AG04450 (cell line): Measurements from ENCODE around the gene UCK2. TPM values are rescaled to one million over a fixed set of nuclear protein-coding genes. Genes with fewer than 3 reads are reported as not detected.
A peak's percentile ranks its signal among the peaks of the same experiment; 100 is the strongest.

Source experiments
- CTCF ChIA-PET: fragments of 300-600, 350-600 bp; formaldehyde crosslinking; extraction: SDS; loops from one replicate; lab custom pipeline; 2022; ENCODE audit warnings: antibody characterized with exemption, inconsistent platforms; lab: Charles Lee
- POLR2A ChIA-PET: fragments of 350-600 bp; formaldehyde crosslinking; extraction: SDS; loops from one replicate; lab custom pipeline; 2021; ENCODE audit warnings: antibody characterized with exemption, inconsistent platforms; lab: Yijun Ruan, JAX
- DNase-seq: peaks from one replicate; pipeline ENCODE4 v3.0.0-alpha.2; 2011; ENCODE audit warnings: low read depth, low spot score
- H3K27ac ChIP-seq: one replicate; pipeline ENCODE4 v1.5.1; 2012; ENCODE audit warnings: low read depth, low read length, control low read depth
- H3K27me3 ChIP-seq: one replicate; pipeline ENCODE4 v1.6.0; 2012; ENCODE audit warnings: low read length; ENCODE audit not compliant: control insufficient read depth, insufficient read depth
- H3K4me3 ChIP-seq: 2 replicates; pipeline ENCODE4 v1.5.1; 2011; ENCODE audit warnings: mild to moderate bottlenecking, low read depth, low read length, control low read depth
- H3K9me3 ChIP-seq: 2 replicates; pipeline ENCODE4 v1.5.1; 2012; ENCODE audit warnings: low read length; ENCODE audit not compliant: control insufficient read depth, insufficient read depth
- CTCF ChIP-seq: IDR thresholded peaks from 2 replicates; pipeline ENCODE4 v1.5.1; 2011; ENCODE audit warnings: low read depth, low read length, control low read depth, inconsistent platforms
- polyA plus RNA-seq: library from polyadenylated mRNA; depleted of rRNA; stranded (reverse); fragments of >200 nt; gene quantifications from 2 replicates; pipeline ENCODE4 v1.2.3, GENCODE V29; 2011

UCK2 gene
- polyA plus RNA-seq, 1 experiment = 52.7 TPM

GRCh38 chr1:165899461-165899941, 72.1 kb downstream of the UCK2 start:
- Histone ChIP-seq H3K27ac (peak overlapping the region; percentile 99), H3K4me3 (no peak overlapping the region), H3K9me3 (no peaks in the 10 kb centered on the region), H3K27me3 (no peaks in the 10 kb centered on the region)
- POLR2A ChIA-PET = interaction anchor here (1.0 to 3.7 kb wide), 7 partner anchors 7 to 201 kb away, joined by 3 to 19 read pairs (median 5); partner anchors contain the start of genes ALDH9A1 and TMCO1
- no peak for DNase-seq
- CTCF ChIA-PET = interaction anchor here (0.6 to 8.0 kb wide), 6 partner anchors 8 to 73 kb away, joined by 3 to 60 read pairs (median 4); no protein-coding TSS in a partner anchor
- TF ChIP-seq CTCF = no peak

- CTCF ChIA-PET = interaction anchor here (0.6 to 8.0 kb wide), 5 partner anchors 14 to 1320 kb away, joined by 3 to 60 read pairs (median 6); no protein-coding TSS in a partner anchor
- Histone ChIP-seq H3K27ac (peak overlapping the region; percentile 99), H3K27me3 (no peaks in the 10 kb centered on the region), H3K4me3 (no peak overlapping the region), H3K9me3 (no peaks in the 10 kb centered on the region)
- TF ChIP-seq CTCF = no peak
- POLR2A ChIA-PET = interaction anchor here (3.7 kb wide), 1 partner anchor 131 kb away, joined by 19 read pairs; the partner anchor contains the start of gene TMCO1
- no peak for DNase-seq
Observed at GRCh38 chr1:165900576-165901380, 73.4 kb downstream of the UCK2 start.

- Histone ChIP-seq H3K4me3 (no peak overlapping the region), H3K27ac (no peak overlapping the region), H3K27me3 (no peaks in the 10 kb centered on the region), H3K9me3 (no peaks in the 10 kb centered on the region)
- ChIA-PET CTCF (interaction anchor here (3.0 to 8.0 kb wide), 2 partner anchors 12 to 22 kb away, joined by 11 to 60 read pairs; no protein-coding TSS in a partner anchor), POLR2A (interaction anchor here (0.7 kb wide), 1 partner anchor 74 kb away, joined by 3 read pairs; no protein-coding TSS in a partner anchor)
- no peak for DNase-seq
- no peak for TF ChIP-seq CTCF
Observed at GRCh38 chr1:165902565-165902964, 75.2 kb downstream of the UCK2 start.

GRCh38 chr1:165903672-165904071, 76.3 kb downstream of the UCK2 start:
- Histone ChIP-seq H3K27me3 (no peaks in the 10 kb centered on the region), H3K27ac (peak overlapping the region; percentile 40), H3K4me3 (no peak overlapping the region), H3K9me3 (no peaks in the 10 kb centered on the region)
- ChIA-PET POLR2A (no interaction called here), CTCF (interaction anchor here (1.1 to 8.0 kb wide), 4 partner anchors 11 to 23 kb away, joined by 3 to 60 read pairs (median 7); no protein-coding TSS in a partner anchor)
- TF ChIP-seq CTCF = no peak
- no peak for DNase-seq
